Ectodermal cell (in vitro differentiated cells): Measurements from ENCODE around the gene LAMB1.
A peak's percentile ranks its signal among the peaks of the same experiment; 100 is the strongest.

Source experiments
- H3K27ac ChIP-seq: 2 replicates; pipeline ENCODE4 v1.7.0; 2013; ENCODE audit warnings: mild to moderate bottlenecking, low read depth, low read length; ENCODE audit not compliant: insufficient read depth, poor library complexity, severe bottlenecking
- H3K27me3 ChIP-seq: 2 replicates; pipeline ENCODE4 v1.7.0; 2013; ENCODE audit warnings: mild to moderate bottlenecking, low read length; ENCODE audit not compliant: insufficient read depth, control insufficient read depth, poor library complexity, severe bottlenecking
- H3K36me3 ChIP-seq: one replicate; pipeline ENCODE4 v1.7.0; 2013; ENCODE audit warnings: low read length; ENCODE audit not compliant: control insufficient read depth, insufficient read depth
- H3K4me1 ChIP-seq: one replicate; pipeline ENCODE4 v1.7.0; 2013; ENCODE audit warnings: low read length; ENCODE audit not compliant: control insufficient read depth, insufficient read depth
- H3K4me3 ChIP-seq: 2 replicates; pipeline ENCODE4 v1.7.0; 2013; ENCODE audit warnings: low read depth, low read length, control low read depth; ENCODE audit not compliant: insufficient read depth
- H3K9me3 ChIP-seq: 2 replicates; pipeline ENCODE4 v1.7.0; 2013; ENCODE audit warnings: mild to moderate bottlenecking, low read length, moderate library complexity; ENCODE audit not compliant: control insufficient read depth
- WGBS, 2 experiments: methylation state at CpG; one replicate each; pipeline ENCODE4 v1.1.7; 2013; ENCODE audit warnings: missing lambda C conversion rate in 2 of 2; 5-methylcytosine and 5-hydroxymethylcytosine counted together

The LAMB1 gene

DNA sequence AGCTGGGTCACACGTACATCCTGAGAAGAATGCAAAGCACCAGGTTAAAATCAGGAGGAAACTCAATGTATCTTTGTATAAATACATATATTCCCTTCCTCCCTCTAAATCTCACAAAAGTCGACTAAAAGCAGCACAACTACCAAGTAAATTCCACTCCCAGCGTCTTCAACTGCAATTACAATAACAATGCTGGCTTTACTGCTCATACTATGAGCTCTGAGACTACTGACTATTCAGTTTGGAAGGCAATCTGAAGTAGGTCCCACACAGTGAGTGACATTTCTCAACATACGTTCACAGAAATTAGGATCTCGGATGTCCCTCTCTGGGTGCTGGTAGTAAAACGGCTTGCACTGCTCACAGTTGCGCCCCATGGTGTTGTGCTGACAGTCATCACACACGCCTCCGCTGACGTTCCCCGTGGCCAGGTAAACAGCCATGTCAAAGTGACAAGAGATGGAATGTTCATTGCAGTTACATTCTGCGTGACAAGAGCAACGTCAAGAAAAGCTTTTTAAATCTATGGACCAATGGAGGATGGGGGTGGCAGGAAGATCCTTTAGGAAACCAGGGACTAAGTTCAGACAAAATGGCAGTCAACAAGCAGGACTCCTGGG, 27.5 kb downstream of the LAMB1 start:
- WGBS, 2 experiments, result 89% methylated on average over 13 of the region's 13 CpGs
- Histone ChIP-seq H3K27me3 (no peaks in the 10 kb centered on the region), H3K9me3 (no peaks in the 10 kb centered on the region), H3K4me1 (no peaks in the 10 kb centered on the region), H3K4me3 (no peak overlapping the region), H3K27ac (no peak overlapping the region), H3K36me3 (peaks cover 19% of the 10 kb centered on the region)

DNA sequence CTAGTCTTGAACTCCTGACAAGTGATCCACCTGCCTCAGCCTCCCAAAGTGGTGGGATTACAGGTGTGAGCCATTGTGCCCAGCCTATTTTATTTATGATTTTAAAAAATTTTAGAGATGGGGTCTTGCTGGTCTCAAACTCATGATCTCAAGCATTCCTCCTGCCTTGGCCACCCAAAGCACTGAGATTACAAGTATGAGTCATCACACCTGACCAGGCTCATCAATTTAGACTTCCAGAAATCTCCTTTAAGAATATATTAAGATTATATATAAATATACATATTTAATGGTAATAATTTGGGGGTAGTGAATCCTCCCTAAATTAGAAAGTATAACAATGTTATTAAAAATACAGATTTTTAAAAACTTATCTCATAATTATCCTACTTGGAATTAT, 29.1 kb downstream of the LAMB1 start:
- no peak overlapping the region for H3K4me3 ChIP-seq
- peaks cover 25% of the 10 kb centered on the region for H3K36me3 ChIP-seq
- no peak overlapping the region for H3K27ac ChIP-seq
- H3K9me3 ChIP-seq, result no peaks in the 10 kb centered on the region
- H3K4me1 ChIP-seq, result no peaks in the 10 kb centered on the region
- H3K27me3 ChIP-seq, result no peaks in the 10 kb centered on the region

DNA sequence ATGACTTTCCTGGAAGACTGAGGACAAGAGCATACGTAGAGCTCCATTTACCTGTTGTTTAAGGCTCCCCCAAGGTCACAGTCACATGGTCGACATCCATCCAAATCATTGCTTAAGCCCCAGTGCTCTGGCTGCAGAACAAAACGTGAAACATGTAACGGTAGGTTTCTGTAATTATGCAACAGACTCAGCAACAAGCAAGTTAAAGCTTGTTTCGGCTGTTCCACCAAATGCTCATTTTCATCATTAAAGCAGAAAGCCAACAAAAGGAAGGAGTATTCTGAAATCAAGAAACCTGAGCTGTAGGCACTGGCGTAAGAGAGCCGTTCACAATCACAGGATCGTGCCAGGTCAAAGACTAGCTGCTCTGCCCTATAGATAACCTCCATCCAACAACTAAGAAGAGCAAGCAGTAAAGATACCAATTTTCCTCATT, 30.0 kb downstream of the LAMB1 start:
- Histone ChIP-seq H3K9me3 (no peaks in the 10 kb centered on the region), H3K27ac (no peak overlapping the region), H3K27me3 (no peaks in the 10 kb centered on the region), H3K4me3 (no peak overlapping the region), H3K36me3 (peaks cover 25% of the 10 kb centered on the region), H3K4me1 (no peaks in the 10 kb centered on the region)
- WGBS, 2 experiments, result 90 to 95% methylated on average over 8 of the region's 8 CpGs

GRCh38 chr7:107972075-107972482, 30.9 kb downstream of the LAMB1 start:
- H3K4me1 ChIP-seq, result peaks cover 7% of the 10 kb centered on the region
- 96 to 98% methylated on average over 4 of the region's 4 CpGs for WGBS, 2 experiments
- peaks cover 21% of the 10 kb centered on the region for H3K36me3 ChIP-seq
- H3K4me3 ChIP-seq, result no peak overlapping the region
- no peaks in the 10 kb centered on the region for H3K9me3 ChIP-seq
- no peak overlapping the region for H3K27ac ChIP-seq
- no peaks in the 10 kb centered on the region for H3K27me3 ChIP-seq

DNA sequence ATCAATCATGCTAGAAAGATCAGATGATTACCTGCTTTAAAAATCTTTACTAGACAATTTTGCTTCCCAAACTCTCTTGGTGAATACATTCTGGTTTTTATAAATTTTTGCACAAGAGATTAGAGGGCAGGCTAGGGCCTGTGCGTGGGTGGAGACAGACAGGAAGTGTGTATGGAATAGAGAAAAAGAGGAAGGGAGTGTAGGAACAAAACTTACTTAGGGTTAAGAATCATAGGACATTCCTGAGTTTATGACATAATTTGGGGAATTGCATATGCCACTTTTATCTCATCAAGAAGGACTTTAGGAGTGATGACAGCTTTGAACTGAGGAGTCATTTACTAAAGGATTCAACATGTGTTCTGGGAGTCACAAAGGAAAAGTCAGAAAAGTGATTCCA, 31.3 kb downstream of the LAMB1 start:
- no peaks in the 10 kb centered on the region for H3K9me3 ChIP-seq
- H3K27me3 ChIP-seq, result no peaks in the 10 kb centered on the region
- peaks cover 12% of the 10 kb centered on the region for H3K4me1 ChIP-seq
- 91 to 95% methylated on average over 1 of the region's 1 CpG for WGBS, 2 experiments
- peaks cover 21% of the 10 kb centered on the region for H3K36me3 ChIP-seq
- no peak overlapping the region for H3K4me3 ChIP-seq
- no peak overlapping the region for H3K27ac ChIP-seq

DNA sequence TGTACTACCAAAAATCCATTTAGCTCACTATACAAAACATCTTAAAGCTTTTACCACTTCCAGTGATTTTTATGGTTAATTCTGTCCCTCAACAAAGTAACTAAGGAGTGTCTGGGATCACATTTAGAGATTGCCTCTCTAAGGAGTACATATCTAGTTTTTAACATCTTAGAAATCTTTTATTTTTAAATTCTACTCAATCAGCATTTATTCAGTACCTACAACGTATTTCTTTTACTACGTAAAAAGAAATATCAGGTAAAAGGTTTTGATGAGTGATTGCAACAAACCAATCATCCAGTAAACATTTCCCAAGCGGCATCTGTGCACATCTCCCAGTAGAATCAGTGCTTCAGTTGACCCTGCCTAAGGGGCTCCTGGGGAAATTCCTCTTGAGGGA, 31.9 kb downstream of the LAMB1 start:
- H3K9me3 ChIP-seq, result no peaks in the 10 kb centered on the region
- peaks cover 16% of the 10 kb centered on the region for H3K4me1 ChIP-seq
- peaks cover 20% of the 10 kb centered on the region for H3K36me3 ChIP-seq
- H3K27ac ChIP-seq, result no peak overlapping the region
- no peaks in the 10 kb centered on the region for H3K27me3 ChIP-seq
- 91 to 97% methylated on average over 1 to 3 of the region's 3 CpGs for WGBS, 2 experiments
- H3K4me3 ChIP-seq, result no peak overlapping the region

DNA sequence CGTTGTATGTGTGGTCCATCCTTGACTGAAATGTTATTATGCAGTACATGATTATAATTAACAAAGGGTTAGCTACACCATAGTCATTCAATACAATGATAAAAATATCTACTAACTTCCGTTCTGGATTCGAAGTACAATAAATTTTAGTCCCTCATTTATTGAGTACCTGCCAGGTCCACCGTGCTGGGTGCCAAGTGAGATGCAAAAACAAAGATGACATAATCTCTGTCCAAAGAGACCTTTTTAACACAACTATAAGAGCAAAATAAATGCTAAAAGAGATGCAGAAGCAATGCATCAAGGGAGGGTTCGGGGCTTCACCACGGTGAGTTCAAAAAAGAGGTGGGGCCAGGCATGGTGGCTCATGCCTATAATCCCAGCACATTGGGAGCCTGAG, 33.1 kb downstream of the LAMB1 start:
- no peaks in the 10 kb centered on the region for H3K9me3 ChIP-seq
- no peak overlapping the region for H3K4me3 ChIP-seq
- 97% methylated on average over 6 of the region's 6 CpGs for WGBS, 2 experiments
- H3K27ac ChIP-seq, result no peak overlapping the region
- H3K36me3 ChIP-seq, result peaks cover 13% of the 10 kb centered on the region
- H3K27me3 ChIP-seq, result no peaks in the 10 kb centered on the region
- peaks cover 16% of the 10 kb centered on the region for H3K4me1 ChIP-seq

DNA sequence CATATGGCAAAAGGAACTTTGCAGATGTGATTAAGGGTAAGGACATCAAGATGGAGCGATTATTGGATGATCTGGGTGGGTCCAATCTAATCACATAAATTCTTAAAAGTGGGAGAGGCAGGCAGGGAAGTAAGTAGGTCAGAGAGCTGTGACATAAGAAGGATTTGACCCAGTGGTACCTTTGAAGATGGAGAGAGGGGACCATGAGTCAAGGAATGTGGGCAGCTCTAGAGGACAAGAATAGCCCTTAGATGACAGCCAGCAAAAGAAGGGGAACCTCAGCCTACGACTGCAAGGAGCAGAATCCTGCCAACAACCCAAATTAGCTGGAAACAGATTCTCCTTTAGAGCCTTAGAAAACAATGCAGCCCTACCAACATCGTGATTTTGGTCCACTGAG, 34.5 kb downstream of the LAMB1 start:
- peaks cover 8% of the 10 kb centered on the region for H3K36me3 ChIP-seq
- no peak overlapping the region for H3K4me3 ChIP-seq
- 89 to 97% methylated on average over 2 to 3 of the region's 3 CpGs for WGBS, 2 experiments
- peaks cover 16% of the 10 kb centered on the region for H3K4me1 ChIP-seq
- no peaks in the 10 kb centered on the region for H3K9me3 ChIP-seq
- H3K27me3 ChIP-seq, result no peaks in the 10 kb centered on the region
- H3K27ac ChIP-seq, result no peak overlapping the region

GRCh38 chr7:107967420-107967819, 35.5 kb downstream of the LAMB1 start:
- Histone ChIP-seq H3K36me3 (peaks cover 8% of the 10 kb centered on the region), H3K4me3 (no peak overlapping the region), H3K4me1 (peaks cover 16% of the 10 kb centered on the region), H3K27ac (no peak overlapping the region), H3K27me3 (no peaks in the 10 kb centered on the region), H3K9me3 (no peaks in the 10 kb centered on the region)
- WGBS, 2 experiments, result 87 to 92% methylated on average over 4 of the region's 4 CpGs

GRCh38 chr7:107966711-107967110, 36.2 kb downstream of the LAMB1 start:
- H3K4me3 ChIP-seq, result no peak overlapping the region
- H3K9me3 ChIP-seq, result no peaks in the 10 kb centered on the region
- WGBS, 2 experiments, result 22 to 34% methylated on average over 4 of the region's 4 CpGs
- H3K4me1 ChIP-seq, result peaks cover 16% of the 10 kb centered on the region
- H3K27me3 ChIP-seq, result no peaks in the 10 kb centered on the region
- peaks cover 8% of the 10 kb centered on the region for H3K36me3 ChIP-seq
- peak overlapping the region; percentile 70 for H3K27ac ChIP-seq

GRCh38 chr7:107964510-107964909, 38.5 kb downstream of the LAMB1 start:
- no peaks in the 10 kb centered on the region for H3K9me3 ChIP-seq
- peaks cover 13% of the 10 kb centered on the region for H3K36me3 ChIP-seq
- no peaks in the 10 kb centered on the region for H3K27me3 ChIP-seq
- no peak overlapping the region for H3K27ac ChIP-seq
- H3K4me3 ChIP-seq, result no peak overlapping the region
- peaks cover 16% of the 10 kb centered on the region for H3K4me1 ChIP-seq
- 94 to 95% methylated on average over 11 of the region's 11 CpGs for WGBS, 2 experiments
